DMS79 treated with DMSO at 0.1 percent for 48 hours (cell line): ENCODE measurements around the gene AKAP10.
"Not testable (repeated sequence)": the region's sequence is repeated elsewhere in the genome, so short reads cannot be mapped to it uniquely, and the experiment has no call there.

Experiments
- DNase-seq: peaks from one replicate; lab custom pipeline; 2025; lab: John Stamatoyannopoulos, UW

AKAP10 gene, protein sequence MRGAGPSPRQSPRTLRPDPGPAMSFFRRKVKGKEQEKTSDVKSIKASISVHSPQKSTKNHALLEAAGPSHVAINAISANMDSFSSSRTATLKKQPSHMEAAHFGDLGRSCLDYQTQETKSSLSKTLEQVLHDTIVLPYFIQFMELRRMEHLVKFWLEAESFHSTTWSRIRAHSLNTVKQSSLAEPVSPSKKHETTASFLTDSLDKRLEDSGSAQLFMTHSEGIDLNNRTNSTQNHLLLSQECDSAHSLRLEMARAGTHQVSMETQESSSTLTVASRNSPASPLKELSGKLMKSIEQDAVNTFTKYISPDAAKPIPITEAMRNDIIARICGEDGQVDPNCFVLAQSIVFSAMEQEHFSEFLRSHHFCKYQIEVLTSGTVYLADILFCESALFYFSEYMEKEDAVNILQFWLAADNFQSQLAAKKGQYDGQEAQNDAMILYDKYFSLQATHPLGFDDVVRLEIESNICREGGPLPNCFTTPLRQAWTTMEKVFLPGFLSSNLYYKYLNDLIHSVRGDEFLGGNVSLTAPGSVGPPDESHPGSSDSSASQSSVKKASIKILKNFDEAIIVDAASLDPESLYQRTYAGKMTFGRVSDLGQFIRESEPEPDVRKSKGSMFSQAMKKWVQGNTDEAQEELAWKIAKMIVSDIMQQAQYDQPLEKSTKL

DNA sequence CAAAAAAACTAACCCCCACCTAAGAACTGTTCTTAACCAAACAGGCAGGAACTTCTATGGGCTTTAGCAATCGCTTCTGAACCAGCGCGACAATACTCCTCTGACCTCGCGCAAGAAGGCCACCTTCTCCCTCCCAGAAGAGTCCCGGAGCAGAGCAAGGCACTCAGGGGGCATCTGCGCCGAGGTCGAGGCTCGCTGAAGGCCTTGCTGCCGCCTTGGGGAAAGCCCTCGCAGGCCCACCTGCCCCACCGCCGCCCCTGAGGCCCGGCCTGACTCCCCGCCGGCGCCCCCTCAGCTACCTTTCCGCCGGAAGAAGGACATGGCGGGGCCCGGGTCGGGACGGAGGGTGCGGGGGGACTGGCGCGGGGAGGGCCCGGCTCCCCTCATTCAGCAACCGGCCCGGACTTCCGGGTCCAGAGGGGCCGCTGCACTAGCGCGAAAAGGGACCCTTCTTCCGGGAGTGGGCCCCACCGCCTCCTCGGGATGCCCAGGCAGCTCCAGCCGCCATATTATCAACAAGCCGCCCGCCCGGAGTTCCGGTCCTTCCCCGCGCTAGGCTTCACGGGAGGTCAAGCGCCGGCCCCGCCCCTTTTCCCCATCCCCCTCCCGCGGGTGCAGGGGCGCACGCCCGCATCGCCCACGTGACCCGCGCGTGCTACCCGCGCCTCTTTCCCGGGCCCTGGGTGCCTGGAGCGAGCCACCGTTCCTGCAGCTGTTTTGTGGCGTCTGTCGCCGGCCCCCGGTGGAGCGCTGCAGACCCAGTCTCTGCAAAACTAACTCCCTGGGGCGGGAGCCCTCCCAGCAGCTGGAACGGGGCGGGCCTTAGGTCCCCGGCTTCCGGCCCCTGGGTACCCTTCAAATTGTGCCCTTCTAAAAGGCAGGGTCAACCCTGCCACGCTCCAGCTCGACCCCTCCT, at the start of gene AKAP10:
AKAP10 (minus strand) TSS at position 536 of the 916 bp plus-strand sequence; CDS start at position 387, 149 bp downstream.
- peak; percentile 29 for DNase-seq

DNA sequence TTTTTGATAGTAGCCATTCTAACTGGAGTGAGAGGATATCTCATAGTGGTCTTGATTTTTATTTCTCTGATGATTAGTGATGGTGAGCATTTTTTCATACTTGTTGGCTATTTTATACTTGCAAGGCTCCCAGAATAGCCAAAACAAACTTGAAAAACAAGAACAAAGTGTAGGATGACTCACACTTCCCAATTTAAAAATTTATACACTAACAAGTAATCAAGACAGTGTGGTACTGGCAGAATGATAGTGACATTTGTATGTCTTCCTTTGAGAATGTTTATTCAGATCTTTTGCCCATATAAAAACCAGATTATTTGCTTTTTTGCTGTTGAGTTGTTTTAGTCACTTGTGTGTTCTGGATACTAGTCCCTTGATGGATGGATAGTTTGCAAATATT, 49.3 kb upstream of the AKAP10 start:
- DNase-seq, result no peak

GRCh38 chr17:20022701-20023100, 45.1 kb upstream of the AKAP10 start:
- no peak for DNase-seq

DNA sequence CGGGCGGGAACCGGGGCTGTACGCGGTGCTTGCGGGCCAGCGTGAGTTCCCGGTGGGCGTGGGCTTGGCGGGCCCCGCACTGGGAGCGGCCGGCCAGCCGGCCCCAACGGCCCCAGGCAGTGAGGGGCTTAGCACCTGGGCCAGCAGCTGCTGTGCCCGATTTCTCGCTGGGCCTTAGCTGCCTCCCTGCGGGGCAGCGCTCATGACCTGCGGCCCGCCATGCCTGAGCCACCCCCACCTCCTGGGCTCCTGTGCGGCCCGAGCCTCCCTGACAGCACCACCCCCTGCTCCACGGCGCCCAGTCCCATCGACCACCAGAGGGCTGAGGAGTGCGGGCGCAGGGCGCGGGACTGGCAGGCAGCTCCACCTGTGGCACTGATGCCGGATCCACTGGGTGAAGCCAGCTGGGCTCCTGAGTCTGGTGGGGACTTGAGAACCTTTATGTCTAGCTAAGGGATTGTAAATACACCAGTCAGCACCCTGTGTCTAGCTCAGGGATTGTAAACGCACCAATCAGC, 38.9 kb upstream of the AKAP10 start:
- not testable (repeated sequence) for DNase-seq

- DNase-seq, result no peak
Observed at GRCh38 chr17:20012017-20012536, 34.4 kb upstream of the AKAP10 start.

DNA sequence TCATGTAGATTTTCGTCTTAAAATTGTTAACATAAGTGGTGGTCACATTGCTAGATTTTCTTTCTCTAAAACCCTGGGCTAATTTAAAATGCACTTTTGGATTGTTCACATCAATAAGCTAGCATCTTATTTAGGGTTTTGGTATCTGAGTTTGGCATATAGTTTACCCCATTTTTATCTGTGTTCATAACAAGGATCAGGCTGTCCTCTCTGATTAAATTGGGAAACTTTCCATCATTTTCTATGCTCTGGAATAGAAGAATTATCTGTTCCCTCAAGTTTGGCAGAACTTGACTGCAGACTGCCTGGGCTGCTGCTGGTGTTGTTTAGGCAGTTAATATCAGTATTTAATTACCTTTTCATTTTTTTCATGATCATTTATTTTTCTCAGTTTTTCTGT, 33.3 kb upstream of the AKAP10 start:
- peak; percentile 30 for DNase-seq

GRCh38 chr17:20010099-20010863, 32.7 kb upstream of the AKAP10 start:
- DNase-seq, result peak; percentile 48

DNA sequence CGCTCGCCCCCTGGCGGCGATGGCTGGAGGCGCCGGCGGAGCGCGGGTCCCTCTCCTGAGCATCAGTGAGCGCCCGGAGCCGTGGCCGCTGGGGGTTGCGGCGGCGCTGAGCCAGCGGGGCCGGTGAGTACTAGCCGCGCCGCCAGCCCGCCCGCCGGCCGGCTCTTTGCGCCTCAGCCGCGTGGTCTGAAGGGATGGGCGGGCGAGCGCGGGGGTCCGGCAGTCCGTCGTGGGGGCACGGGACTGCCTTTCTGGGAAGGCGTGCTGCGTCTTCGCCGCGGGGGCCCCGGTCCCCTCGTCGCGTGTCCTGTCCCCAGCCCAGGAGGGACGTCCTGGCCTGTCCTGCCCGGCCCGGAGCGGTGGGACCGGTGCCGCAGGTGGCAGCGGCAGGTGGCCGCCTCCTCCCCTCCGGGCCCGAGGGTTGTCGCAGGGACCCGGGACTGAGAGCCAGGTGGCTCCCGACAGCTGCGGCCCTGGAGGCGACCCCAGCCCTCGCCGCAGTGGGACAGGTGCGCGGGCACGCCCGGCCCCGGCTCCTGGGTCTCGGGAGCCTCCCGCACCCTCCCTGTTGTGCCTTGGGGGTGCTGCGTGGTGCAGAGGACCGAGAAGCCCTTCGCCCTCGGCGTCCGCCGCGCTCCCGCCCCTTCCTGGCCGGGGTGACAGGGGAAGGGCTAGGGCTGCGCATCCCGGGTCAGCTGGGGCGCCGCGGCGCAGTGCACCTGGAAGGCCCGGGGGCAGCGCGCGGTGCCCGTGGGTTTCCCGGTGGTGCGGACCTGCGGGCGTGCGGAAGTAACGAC, 31.9 kb upstream of the AKAP10 start, which contains the start of gene SPECC1:
SPECC1 (plus strand) TSS at position 58 of the 797 bp plus-strand sequence. CDS start 87,293 bp downstream, outside the sequence.
- DNase-seq, result peak; percentile 54

GRCh38 chr17:20009052-20009301, 31.3 kb upstream of the AKAP10 start:
- no peak for DNase-seq

DNA sequence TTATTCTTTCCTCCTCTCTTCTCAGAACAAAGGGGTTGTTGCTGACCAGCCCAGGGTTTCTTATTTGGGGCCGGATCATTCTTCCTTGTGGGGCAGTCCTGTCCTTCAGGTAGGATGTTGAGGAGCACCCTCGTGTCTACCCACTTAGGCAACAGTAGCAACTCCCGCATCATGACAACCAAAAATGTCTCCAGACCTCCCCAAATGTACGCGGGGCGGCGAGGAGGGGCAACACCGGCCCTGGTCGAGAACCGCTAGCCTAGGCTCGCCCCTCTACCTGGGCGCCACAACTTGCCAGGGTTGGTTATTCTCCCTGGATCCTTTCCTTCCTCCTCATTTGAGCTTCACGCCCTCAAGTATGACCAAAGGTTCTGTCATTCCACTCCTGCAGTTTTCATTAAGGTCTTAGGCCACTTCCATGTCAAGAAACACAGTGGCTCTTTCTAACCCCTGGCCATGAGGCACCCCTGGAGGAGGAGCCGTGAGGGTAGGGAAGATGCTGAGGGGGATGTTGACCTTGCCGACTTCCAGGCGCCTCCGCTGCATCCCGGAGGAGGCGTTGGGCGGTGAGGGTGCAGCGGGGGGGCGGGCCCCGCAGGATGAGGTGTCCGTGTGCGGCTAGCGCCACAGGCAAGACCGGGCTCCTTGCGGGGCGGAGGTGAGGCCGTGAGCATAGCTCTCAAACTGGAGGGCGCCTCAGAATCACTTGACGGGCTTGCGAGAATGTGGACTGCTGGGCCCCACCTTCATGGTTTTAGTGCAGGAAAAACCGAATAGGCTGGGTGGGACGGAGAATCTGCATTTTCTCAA, 30.8 kb upstream of the AKAP10 start:
- no peak for DNase-seq

GRCh38 chr17:19996502-19996901, 18.9 kb upstream of the AKAP10 start:
- DNase-seq, result no peak

- DNase-seq, result no peak
Observed at GRCh38 chr17:19996086-19996485, 18.5 kb upstream of the AKAP10 start.

- peak; percentile 75 for DNase-seq
Observed at GRCh38 chr17:19992803-19993713, 15.4 kb upstream of the AKAP10 start.

- no peak for DNase-seq
Observed at GRCh38 chr17:19991252-19991885, 13.7 kb upstream of the AKAP10 start.

- no peak for DNase-seq
Observed at GRCh38 chr17:19987897-19988296, 10.3 kb upstream of the AKAP10 start.

- DNase-seq, result no peak
Observed at GRCh38 chr17:19986941-19987861, 9.6 kb upstream of the AKAP10 start.
